Duodenal mucosa (tissue), 2 donors: ENCODE data around the gene INSIG1.

ENCODE experiments used
- H3K27ac ChIP-seq: one replicate; pipeline ENCODE4 v1.7.0; 2013; ENCODE audit warnings: low read depth, low read length
- H3K27me3 ChIP-seq, 2 donors: one replicate each; pipeline ENCODE4 v1.7.0; 2013; ENCODE audit warnings: low read length in 2 of 2, control low read depth in 1 of 2; ENCODE audit not compliant: insufficient read depth in 2 of 2, control insufficient read depth in 1 of 2
- H3K36me3 ChIP-seq, 2 donors: one replicate each; pipeline ENCODE4 v1.7.0; 2013; ENCODE audit warnings: low read length in 2 of 2, control low read depth in 1 of 2; ENCODE audit not compliant: insufficient read depth in 2 of 2, control insufficient read depth in 1 of 2
- H3K4me1 ChIP-seq, 2 donors: one replicate each; pipeline ENCODE4 v1.7.0; 2013; ENCODE audit warnings: low read length in 2 of 2, control low read depth in 1 of 2; ENCODE audit not compliant: insufficient read depth in 2 of 2, control insufficient read depth in 1 of 2
- H3K4me3 ChIP-seq, 2 donors: one replicate each; pipeline ENCODE4 v1.7.0; 2013; ENCODE audit warnings: low read length in 2 of 2, low read depth in 1 of 2
- H3K9ac ChIP-seq, 2 donors: one replicate each; pipeline ENCODE4 v1.7.0; 2013; ENCODE audit warnings: low read length in 2 of 2, low read depth in 1 of 2
- H3K9me3 ChIP-seq, 2 donors: one replicate each; pipeline ENCODE4 v1.7.0; 2013; ENCODE audit warnings: low read length in 2 of 2, control low read depth in 1 of 2; ENCODE audit not compliant: control insufficient read depth in 1 of 2

INSIG1 gene

DNA sequence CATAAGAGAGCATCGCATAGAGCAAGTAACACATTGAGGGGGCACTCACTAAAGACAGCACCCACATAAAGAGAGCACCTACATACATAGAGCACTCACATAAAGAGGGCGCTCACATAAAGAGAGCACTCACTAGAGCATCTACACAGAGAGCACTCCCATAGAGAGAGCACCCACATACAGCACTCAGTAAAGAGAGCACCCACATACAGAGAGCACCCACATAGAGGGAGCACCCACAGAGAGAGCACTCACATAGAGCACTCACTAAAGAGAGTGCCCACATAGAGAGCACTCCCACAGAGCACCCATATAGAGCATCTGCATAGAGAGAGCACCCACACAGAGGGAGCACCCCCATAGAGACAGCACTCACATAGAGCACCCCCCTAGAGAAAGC, 47.8 kb downstream of the INSIG1 start:
- Histone ChIP-seq H3K9ac (no peak overlapping the region), H3K9me3 (no peaks in the 10 kb centered on the region), H3K27ac (no peak overlapping the region), H3K4me3 (no peak overlapping the region), H3K4me1 (peaks cover 0 to 7% of the 10 kb centered on the region in 2 donors), H3K36me3 (no peaks in the 10 kb centered on the region), H3K27me3 (peaks cover 0 to 22% of the 10 kb centered on the region in 2 donors)

DNA sequence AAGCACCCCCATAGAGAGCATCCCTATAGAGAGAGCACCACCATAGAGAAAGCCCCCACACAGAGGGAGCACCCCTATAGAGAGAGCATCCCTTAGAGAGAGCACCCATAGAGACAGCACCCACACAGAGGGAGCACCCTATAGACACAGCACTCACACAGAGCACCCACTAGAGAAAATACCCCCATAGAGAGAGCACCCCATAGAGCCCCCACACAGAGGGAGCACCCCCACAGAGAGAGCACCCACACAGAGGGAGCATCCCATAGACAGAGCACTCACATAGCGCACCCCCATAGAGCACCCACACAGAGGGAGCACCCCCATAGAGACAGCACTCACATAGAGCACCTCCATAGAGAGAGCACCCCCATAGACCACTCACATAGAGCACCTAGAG, 48.6 kb downstream of the INSIG1 start:
- Histone ChIP-seq H3K27ac (no peak overlapping the region), H3K27me3 (peaks cover 0 to 17% of the 10 kb centered on the region in 2 donors), H3K4me3 (no peak overlapping the region), H3K36me3 (no peaks in the 10 kb centered on the region), H3K9me3 (no peaks in the 10 kb centered on the region), H3K9ac (no peak overlapping the region), H3K4me1 (peaks cover 0 to 7% of the 10 kb centered on the region in 2 donors)

DNA sequence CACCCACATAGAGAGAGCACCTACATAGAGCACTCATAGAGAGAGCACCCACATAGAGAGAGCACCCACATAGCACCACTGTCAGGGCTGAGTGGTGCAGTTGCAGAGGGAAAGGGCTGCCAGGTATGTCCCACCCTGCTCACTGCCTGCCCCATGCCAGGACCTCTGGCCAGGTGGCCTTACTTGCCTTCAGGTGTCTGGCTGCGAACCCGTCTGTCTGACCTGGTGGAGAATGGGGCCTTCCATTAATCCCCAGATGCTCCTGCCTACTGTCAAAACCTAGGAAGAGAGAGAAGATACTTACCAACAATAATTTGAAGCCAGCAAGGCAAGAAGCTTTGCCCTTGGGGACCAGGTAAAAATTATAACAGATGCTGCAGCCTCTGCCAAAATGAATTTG, 51.1 kb downstream of the INSIG1 start:
- H3K4me3 ChIP-seq, result no peak overlapping the region
- no peak overlapping the region for H3K9ac ChIP-seq
- no peak overlapping the region for H3K27ac ChIP-seq
- peaks cover 2 to 13% of the 10 kb centered on the region in 2 donors for H3K27me3 ChIP-seq
- no peaks in the 10 kb centered on the region for H3K9me3 ChIP-seq
- H3K4me1 ChIP-seq, result peaks cover 0 to 7% of the 10 kb centered on the region in 2 donors
- H3K36me3 ChIP-seq, result no peaks in the 10 kb centered on the region

DNA sequence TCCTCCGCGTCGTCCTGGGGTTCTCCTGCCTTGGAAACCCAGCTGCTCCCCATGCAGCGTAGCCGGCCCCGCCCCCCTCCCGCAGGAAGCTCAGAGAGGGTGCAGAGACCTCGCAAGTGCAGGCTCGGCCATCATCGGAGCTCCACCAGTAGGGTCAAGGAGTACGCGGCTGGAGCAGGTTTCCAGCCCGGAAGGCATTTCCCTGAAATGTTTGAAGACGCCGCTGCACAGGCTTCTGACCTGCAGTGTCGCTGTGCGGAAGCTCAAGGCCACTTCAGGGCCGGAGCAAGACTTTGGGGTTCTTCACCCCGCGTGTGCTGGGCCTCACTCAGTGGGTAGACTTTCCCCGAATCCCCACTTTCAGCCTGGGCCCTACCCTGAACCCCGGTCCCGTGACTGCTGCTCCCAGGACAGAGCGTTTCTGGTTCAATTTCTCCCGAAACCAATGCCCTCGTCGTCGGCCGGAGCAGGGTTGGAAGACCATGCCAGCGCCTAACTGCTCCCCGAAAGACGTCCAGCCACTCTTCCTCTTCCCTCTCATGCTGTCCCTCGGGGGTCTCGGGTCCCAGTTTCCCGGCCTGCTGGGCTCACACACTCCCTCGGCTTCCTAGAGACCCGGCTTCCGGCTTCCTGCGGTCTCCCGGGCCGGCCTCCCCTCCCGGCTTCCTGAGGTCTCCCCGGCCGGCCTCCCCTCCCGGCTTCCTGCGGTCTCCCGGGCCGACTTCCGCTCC, 52.1 kb downstream of the INSIG1 start:
- H3K27ac ChIP-seq, result no peak overlapping the region
- H3K27me3 ChIP-seq, result peaks cover 2 to 12% of the 10 kb centered on the region in 2 donors
- no peaks in the 10 kb centered on the region for H3K36me3 ChIP-seq
- peaks cover 0 to 7% of the 10 kb centered on the region in 2 donors for H3K4me1 ChIP-seq
- H3K9me3 ChIP-seq, result no peaks in the 10 kb centered on the region
- H3K4me3 ChIP-seq, result no peak overlapping the region
- no peak overlapping the region for H3K9ac ChIP-seq

- peaks cover 2 to 9% of the 10 kb centered on the region in 2 donors for H3K27me3 ChIP-seq
- peaks cover 0 to 3% of the 10 kb centered on the region in 2 donors for H3K4me1 ChIP-seq
- no peak overlapping the region for H3K27ac ChIP-seq
- no peaks in the 10 kb centered on the region for H3K36me3 ChIP-seq
- no peak overlapping the region for H3K4me3 ChIP-seq
- no peak overlapping the region for H3K9ac ChIP-seq
- no peaks in the 10 kb centered on the region for H3K9me3 ChIP-seq
These were observed 53.6 kb downstream of the INSIG1 start for GRCh38 chr7:155351120-155351870.

DNA sequence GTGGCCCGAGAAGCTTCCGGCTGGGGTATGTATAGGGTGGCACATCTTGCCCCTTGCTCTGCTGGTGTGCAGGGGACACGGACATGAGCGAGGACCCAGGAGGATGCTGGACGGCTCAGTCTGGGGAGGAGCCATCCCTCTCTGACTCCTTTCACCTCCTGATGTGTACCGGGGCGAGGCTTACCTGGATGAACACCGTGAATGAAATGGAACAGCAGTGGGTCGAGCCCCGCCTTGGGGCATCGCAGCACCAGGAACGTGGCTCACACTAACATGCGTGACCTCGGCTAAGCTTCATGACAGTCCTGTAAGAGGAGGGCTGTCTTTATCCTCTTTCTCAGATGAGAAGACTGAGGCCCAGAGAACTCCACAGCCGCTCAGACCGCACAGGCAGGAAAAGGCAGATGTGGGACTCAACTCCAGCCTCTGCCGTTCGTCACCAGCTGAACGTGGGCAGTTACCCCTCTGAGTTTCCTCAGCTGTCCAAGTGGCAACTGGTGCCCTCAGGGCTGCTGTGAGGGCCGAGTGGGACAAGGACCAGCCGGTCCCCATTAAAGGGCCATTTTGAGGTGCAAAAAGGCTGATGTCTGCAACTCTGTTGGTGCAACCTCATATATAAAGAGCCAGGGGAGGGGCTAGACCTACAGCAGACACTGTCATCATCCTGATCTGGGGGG, 54.5 kb downstream of the INSIG1 start:
- Histone ChIP-seq H3K9ac (no peak overlapping the region), H3K4me3 (no peak overlapping the region), H3K27ac (no peak overlapping the region), H3K4me1 (peaks cover 0 to 3% of the 10 kb centered on the region in 2 donors), H3K9me3 (no peaks in the 10 kb centered on the region), H3K27me3 (peaks cover 7 to 13% of the 10 kb centered on the region in 2 donors), H3K36me3 (no peaks in the 10 kb centered on the region)

GRCh38 chr7:155352753-155353115, 55.1 kb downstream of the INSIG1 start:
- peaks cover 12 to 17% of the 10 kb centered on the region in 2 donors for H3K27me3 ChIP-seq
- H3K27ac ChIP-seq, result no peak overlapping the region
- no peak overlapping the region for H3K9ac ChIP-seq
- no peaks in the 10 kb centered on the region for H3K9me3 ChIP-seq
- H3K36me3 ChIP-seq, result no peaks in the 10 kb centered on the region
- H3K4me1 ChIP-seq, result peaks cover 0 to 3% of the 10 kb centered on the region in 2 donors
- no peak overlapping the region for H3K4me3 ChIP-seq

DNA sequence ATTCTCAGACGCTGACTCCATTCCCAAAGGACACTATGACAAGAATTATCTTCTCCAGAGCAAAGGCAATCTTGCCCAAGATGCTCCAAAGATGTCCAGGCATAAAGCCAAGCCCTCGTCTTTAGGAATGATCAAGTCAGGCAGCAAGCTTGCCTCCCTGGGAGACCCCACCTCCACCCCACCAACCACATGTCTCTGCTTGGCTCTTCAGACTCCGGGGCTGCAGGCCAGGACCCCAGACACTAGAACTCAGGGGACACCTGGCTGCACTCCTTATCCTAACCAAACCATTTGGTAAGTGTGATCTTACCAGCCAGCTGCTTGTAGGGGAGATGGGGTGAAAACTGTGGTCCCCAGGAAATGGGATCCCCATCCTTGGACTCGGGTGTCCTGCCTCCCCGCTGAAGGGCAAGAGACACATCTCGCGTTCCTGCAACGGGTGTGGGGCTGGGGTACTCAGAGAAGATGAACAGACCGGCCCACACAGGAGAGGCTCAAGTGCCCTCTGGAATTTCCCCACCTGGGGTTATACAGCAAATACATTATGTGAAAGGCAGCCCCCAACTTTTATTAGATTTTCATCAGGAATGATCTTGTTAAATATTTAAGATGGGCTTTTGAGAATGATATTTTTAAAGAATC, 55.7 kb downstream of the INSIG1 start:
- Histone ChIP-seq H3K27ac (no peak overlapping the region), H3K36me3 (no peaks in the 10 kb centered on the region), H3K4me3 (no peak overlapping the region), H3K9ac (no peak overlapping the region), H3K4me1 (peaks cover 0 to 3% of the 10 kb centered on the region in 2 donors), H3K9me3 (no peaks in the 10 kb centered on the region), H3K27me3 (peaks cover 16 to 17% of the 10 kb centered on the region in 2 donors)

- H3K36me3 ChIP-seq, result no peaks in the 10 kb centered on the region
- H3K9ac ChIP-seq, result no peak overlapping the region
- H3K27me3 ChIP-seq, result peaks cover 15 to 18% of the 10 kb centered on the region in 2 donors
- peaks cover 0 to under 1% of the 10 kb centered on the region in 2 donors for H3K4me1 ChIP-seq
- H3K4me3 ChIP-seq, result no peak overlapping the region
- H3K27ac ChIP-seq, result no peak overlapping the region
- no peaks in the 10 kb centered on the region for H3K9me3 ChIP-seq
These were observed 56.8 kb downstream of the INSIG1 start for GRCh38 chr7:155354371-155355048.
